Left lung (tissue), 10 donors: ENCODE measurements around the gene SCYGR4. TPM values are rescaled to one million over a fixed set of nuclear protein-coding genes. Genes with fewer than 3 reads are reported as not detected.

Source experiments
- ATAC-seq: fragments of 200-7000 bp; cut with Tn5 transposase; one replicate; pipeline ENCODE4 v1.9.1; 2020; ENCODE audit warnings: moderate library complexity
- DNase-seq, 4 donors: peaks; one replicate each; pipeline ENCODE4 v3.0.0-alpha.2; 2013 to 2020
- H3K27ac ChIP-seq, 2 donors: fragments of 200-600 bp; sonication (generic) in 1 of 2; one replicate each; pipeline versions ENCODE4 v1.5.0 to v1.8.0; 2020 to 2021
- H3K27me3 ChIP-seq, 2 donors: fragments of 200-600 bp; sonication (generic) in 1 of 2; one replicate each; pipeline versions ENCODE4 v1.5.0 to v1.8.0; 2020 to 2021
- H3K36me3 ChIP-seq, 2 donors: fragments of 200-600 bp; sonication (generic) in 1 of 2; one replicate each; pipeline versions ENCODE4 v1.5.0 to v1.8.0; 2020 to 2021
- H3K4me1 ChIP-seq, 2 donors: fragments of 200-600 bp; one replicate each; pipeline ENCODE4 v1.8.0; 2021
- H3K4me3 ChIP-seq, 2 donors: fragments of 200-600 bp; sonication (generic) in 1 of 2; one replicate each; pipeline versions ENCODE4 v1.5.0 to v1.8.0; 2020 to 2021; ENCODE audit warnings: mild to moderate bottlenecking in 1 of 2
- H3K9me3 ChIP-seq, 2 donors: fragments of 200-600 bp; sonication (generic) in 1 of 2; one replicate each; pipeline versions ENCODE4 v1.5.0 to v1.8.0; 2020 to 2021
- CTCF ChIP-seq, 2 donors: fragments of 200-600 bp; sonication (generic) in 1 of 2; IDR thresholded peaks; one replicate each; pipeline versions ENCODE4 v1.5.0 to v1.8.0; 2021; ENCODE audit warnings: antibody characterized with exemption in 2 of 2
- intact Hi-C, 2 donors: fragments of 100-400 bp; cut with DNase I; formaldehyde crosslinking; loops; one replicate each; pipeline versions ENCODE4 v1.11.2 to v1.14.2; 2022
- polyA plus RNA-seq, 6 donors: library from polyadenylated mRNA; unstranded; fragments of 120-200 nt; gene quantifications; one replicate each; pipeline ENCODE4 v1.2.1, GENCODE V29; 2013; ENCODE audit not compliant: insufficient read length in 6 of 6
- total RNA-seq, 2 donors: library from RNA; stranded (reverse); fragmentation: NEBNext Ultra II Directional; extraction: Animal tissue kit (Norgen Biotek cat#: 25700); gene quantifications; one replicate each; pipeline ENCODE4 v1.2.1, GENCODE V29; 2021
- donor health status: DM: no; HTN: yes; CAD: no.
- donor health status: DM: no; HTN: no; CAD: no.

The SCYGR4 gene
- total and polyA plus RNA-seq, 8 donors = 0.08 to 0.23 (median 0.17) TPM; not detected in 5

DNA sequence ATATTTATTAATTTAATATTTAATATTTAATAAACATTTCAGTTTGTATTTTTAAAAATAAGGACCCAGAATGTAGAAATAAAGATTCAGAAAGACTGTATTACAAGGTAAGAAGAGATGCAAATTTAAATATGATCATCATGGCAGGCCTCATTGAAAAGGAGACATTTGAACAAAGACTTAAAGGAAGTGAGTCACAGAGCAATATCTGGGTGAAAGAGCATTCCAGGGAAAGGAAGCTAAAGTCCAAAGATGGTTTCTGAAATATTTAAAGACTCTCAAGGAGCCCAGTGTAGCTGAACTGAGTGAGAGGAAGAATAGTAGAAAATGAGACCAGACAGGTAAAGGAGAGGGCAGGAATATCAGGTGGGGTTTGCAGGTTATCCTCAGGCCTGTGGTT is 5.9 kb downstream of the SCYGR4 start:
- intact Hi-C loops = no loop called here
- Histone ChIP-seq H3K4me1 (no peaks in the 10 kb centered on the region), H3K27ac (no peak overlapping the region), H3K36me3 (no peaks in the 10 kb centered on the region), H3K27me3 (no peaks in the 10 kb centered on the region), H3K9me3 (peaks cover 0 to 6% of the 10 kb centered on the region in 2 donors), H3K4me3 (no peak overlapping the region)
- ATAC-seq (no peak), DNase-seq (no peak)
- TF ChIP-seq CTCF (IDR thresholded peaks at IDR 0.05) = no peak

DNA sequence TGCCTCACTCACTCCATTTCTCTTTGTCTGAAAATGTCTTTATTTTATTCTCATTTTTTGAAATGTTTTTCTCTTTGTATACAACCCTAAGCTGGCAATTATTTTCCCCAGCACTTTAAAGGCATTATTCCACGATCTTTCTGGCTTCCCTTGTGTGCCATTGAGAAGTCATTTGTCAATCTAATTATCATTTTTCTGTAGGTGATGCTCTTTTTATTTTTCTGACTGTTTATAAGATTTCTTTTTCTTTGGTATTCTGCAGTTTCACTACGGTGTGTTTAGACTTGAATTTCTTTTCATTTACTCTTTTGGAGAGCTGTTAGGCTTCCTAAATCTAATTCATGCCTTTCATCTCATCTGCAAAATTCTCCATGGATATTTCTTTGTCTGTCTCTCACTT is 8.1 kb downstream of the SCYGR4 start:
- no peak for ATAC-seq
- no peak for TF ChIP-seq CTCF (IDR thresholded peaks at IDR 0.05)
- no peak overlapping the region for H3K4me3 ChIP-seq
- H3K9me3 ChIP-seq = peaks cover 0 to 6% of the 10 kb centered on the region in 2 donors
- intact Hi-C loops = no loop called here
- no peaks in the 10 kb centered on the region for H3K4me1 ChIP-seq
- no peak for DNase-seq
- no peaks in the 10 kb centered on the region for H3K27me3 ChIP-seq
- no peak overlapping the region for H3K27ac ChIP-seq
- H3K36me3 ChIP-seq = no peaks in the 10 kb centered on the region

GRCh38 chr2:227626580-227627151 is 9.4 kb downstream of the SCYGR4 start:
- DNase-seq (no peak), ATAC-seq (no peak)
- no peak for TF ChIP-seq CTCF (IDR thresholded peaks at IDR 0.05)
- peaks cover 0 to 10% of the 10 kb centered on the region in 2 donors for H3K27me3 ChIP-seq
- no peak overlapping the region for H3K4me3 ChIP-seq
- intact Hi-C loops = no loop called here
- peaks cover 0 to 6% of the 10 kb centered on the region in 2 donors for H3K9me3 ChIP-seq
- no peaks in the 10 kb centered on the region for H3K4me1 ChIP-seq
- H3K27ac ChIP-seq = no peak overlapping the region
- no peaks in the 10 kb centered on the region for H3K36me3 ChIP-seq

GRCh38 chr2:227627769-227628168 is 10.5 kb downstream of the SCYGR4 start:
- H3K4me3 ChIP-seq = no peak overlapping the region
- no peak overlapping the region for H3K27ac ChIP-seq
- no peaks in the 10 kb centered on the region for H3K4me1 ChIP-seq
- H3K27me3 ChIP-seq = peaks cover 0 to 18% of the 10 kb centered on the region in 2 donors
- ATAC-seq (no peak), DNase-seq (no peak)
- H3K36me3 ChIP-seq = no peaks in the 10 kb centered on the region
- peaks cover 0 to 2% of the 10 kb centered on the region in 2 donors for H3K9me3 ChIP-seq
- no peak for TF ChIP-seq CTCF (IDR thresholded peaks at IDR 0.05)
- intact Hi-C loops = no loop called here

GRCh38 chr2:227629435-227629834 is 12.1 kb downstream of the SCYGR4 start:
- Histone ChIP-seq H3K4me1 (no peaks in the 10 kb centered on the region), H3K9me3 (no peaks in the 10 kb centered on the region), H3K27me3 (peaks cover 0 to 18% of the 10 kb centered on the region in 2 donors), H3K36me3 (no peaks in the 10 kb centered on the region), H3K27ac (no peak overlapping the region), H3K4me3 (no peak overlapping the region)
- intact Hi-C loops = no loop called here
- no peak for TF ChIP-seq CTCF (IDR thresholded peaks at IDR 0.05)
- DNase-seq = no peak
- no peak for ATAC-seq
